SKM-1 treated with dmso at 0.1 percent for 144 hours (cell line): ENCODE measurements around the gene RIN2.
"Not testable (repeated sequence)": the region's sequence is repeated elsewhere in the genome, so short reads cannot be mapped to it uniquely, and the experiment has no call there.

Source experiments
- DNase-seq: peaks from one replicate; lab custom pipeline; 2025; ENCODE audit not compliant: unreplicated experiment; lab: John Stamatoyannopoulos, UW

RIN2 gene

GRCh38 chr20:19737025-19737424 is 21.0 kb upstream of the RIN2 start:
- peak; percentile 5 for DNase-seq

GRCh38 chr20:19738951-19739350 is 19.1 kb upstream of the RIN2 start:
- DNase-seq = no peak

GRCh38 chr20:19739351-19739750 is 18.7 kb upstream of the RIN2 start:
- DNase-seq = no peak

GRCh38 chr20:19740512-19740911 is 17.5 kb upstream of the RIN2 start:
- no peak for DNase-seq

- DNase-seq = no peak
Observed at GRCh38 chr20:19741924-19742323, 16.1 kb upstream of the RIN2 start.

- DNase-seq = no peak
Observed at GRCh38 chr20:19742974-19743639, 15.0 kb upstream of the RIN2 start.

- DNase-seq = no peak
Observed at GRCh38 chr20:19743640-19743995, 14.4 kb upstream of the RIN2 start.

GRCh38 chr20:19745106-19745505 is 13.0 kb upstream of the RIN2 start:
- no peak for DNase-seq

- DNase-seq = no peak
Observed at GRCh38 chr20:19745584-19745983, 12.5 kb upstream of the RIN2 start.

GRCh38 chr20:19746396-19746795 is 11.7 kb upstream of the RIN2 start:
- DNase-seq = no peak

- no peak for DNase-seq
Observed at GRCh38 chr20:19747903-19748302, 10.2 kb upstream of the RIN2 start.

GRCh38 chr20:19748681-19749080 is 9.4 kb upstream of the RIN2 start:
- no peak for DNase-seq

GRCh38 chr20:19749618-19750071 is 8.4 kb upstream of the RIN2 start:
- DNase-seq = no peak

GRCh38 chr20:19750101-19750606 is 7.9 kb upstream of the RIN2 start:
- DNase-seq = no peak

GRCh38 chr20:19750907-19751636 is 7.0 kb upstream of the RIN2 start:
- DNase-seq = peak; percentile 13

GRCh38 chr20:19754201-19754600 is 3.9 kb upstream of the RIN2 start:
- DNase-seq = not testable (repeated sequence)

- DNase-seq = no peak
Observed at GRCh38 chr20:19756761-19757486, 1.1 kb upstream of the RIN2 start.

GRCh38 chr20:19757487-19758132 is 448 bp upstream of the RIN2 start:
- DNase-seq = no peak

- no peak for DNase-seq
Observed at GRCh38 chr20:19758501-19759331, 658 bp downstream of the RIN2 start.

- DNase-seq = no peak
Observed at GRCh38 chr20:19760371-19760721, 2.3 kb downstream of the RIN2 start.

- no peak for DNase-seq
Observed at GRCh38 chr20:19761326-19761725, 3.3 kb downstream of the RIN2 start.
